SU-DHL-6 (cell line): Measurements from ENCODE around the gene KPNA4.

Experiments used
- CTCF ChIP-seq: fragments of 200-600 bp; sonication (generic); IDR thresholded peaks from one replicate; pipeline ENCODE4 v1.5.1; 2017; ENCODE audit warnings: antibody characterized with exemption, mild to moderate bottlenecking, low read length, moderate library complexity; ENCODE audit not compliant: insufficient read depth, poor library complexity, severe bottlenecking
- EZH2phosphoT487 ChIP-seq: fragments of 200-600 bp; sonication (generic), shearing (Covaris generic); conservative IDR thresholded peaks from 2 replicates; pipeline ENCODE4 v1.6.1; 2018; ENCODE audit warnings: mild to moderate bottlenecking, antibody characterized with exemption, low read length, moderate library complexity, mixed read lengths

- TF ChIP-seq CTCF: no peak
- TF ChIP-seq EZH2phosphoT487: no peak
Measured at GRCh38 chr3:160540551-160540950, 24.8 kb downstream of the KPNA4 start.
